ENCODE measurements around the gene IRF6.

DNA sequence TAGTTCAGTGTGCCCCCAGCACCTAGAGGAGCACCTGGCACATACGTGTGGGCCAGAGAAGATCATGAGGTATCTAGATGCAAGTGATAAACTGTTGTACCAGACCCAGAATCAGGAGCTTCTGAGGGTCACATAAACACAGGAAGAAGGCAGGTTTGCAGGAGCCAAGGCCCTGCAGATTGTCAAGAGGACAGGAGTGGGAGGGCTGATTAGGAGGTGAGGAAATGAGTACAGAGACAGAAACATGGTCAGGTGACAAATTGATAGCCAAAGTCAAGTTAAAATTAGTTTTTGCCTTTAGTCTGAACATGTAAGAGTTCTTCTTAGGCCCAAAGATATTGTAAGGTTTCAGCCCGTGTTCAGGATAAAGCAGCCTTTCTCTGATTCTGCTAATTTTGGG, 64.1 kb downstream of the IRF6 start:
- TF ChIP-seq, protein P1, sequence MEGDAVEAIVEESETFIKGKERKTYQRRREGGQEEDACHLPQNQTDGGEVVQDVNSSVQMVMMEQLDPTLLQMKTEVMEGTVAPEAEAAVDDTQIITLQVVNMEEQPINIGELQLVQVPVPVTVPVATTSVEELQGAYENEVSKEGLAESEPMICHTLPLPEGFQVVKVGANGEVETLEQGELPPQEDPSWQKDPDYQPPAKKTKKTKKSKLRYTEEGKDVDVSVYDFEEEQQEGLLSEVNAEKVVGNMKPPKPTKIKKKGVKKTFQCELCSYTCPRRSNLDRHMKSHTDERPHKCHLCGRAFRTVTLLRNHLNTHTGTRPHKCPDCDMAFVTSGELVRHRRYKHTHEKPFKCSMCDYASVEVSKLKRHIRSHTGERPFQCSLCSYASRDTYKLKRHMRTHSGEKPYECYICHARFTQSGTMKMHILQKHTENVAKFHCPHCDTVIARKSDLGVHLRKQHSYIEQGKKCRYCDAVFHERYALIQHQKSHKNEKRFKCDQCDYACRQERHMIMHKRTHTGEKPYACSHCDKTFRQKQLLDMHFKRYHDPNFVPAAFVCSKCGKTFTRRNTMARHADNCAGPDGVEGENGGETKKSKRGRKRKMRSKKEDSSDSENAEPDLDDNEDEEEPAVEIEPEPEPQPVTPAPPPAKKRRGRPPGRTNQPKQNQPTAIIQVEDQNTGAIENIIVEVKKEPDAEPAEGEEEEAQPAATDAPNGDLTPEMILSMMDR (IDR thresholded peaks at IDR 0.05; ENCODE audit: low read length) = no peak
- TF ChIP-seq EZH2 (IDR thresholded peaks at IDR 0.05; ENCODE audit: borderline replicate concordance, low read length) = no peak

Data from OCI-LY1 (cell line).